Vagina (tissue), 2 donors: ENCODE data around the gene CCT4. TPM values are rescaled to one million over a fixed set of nuclear protein-coding genes. Genes with fewer than 3 reads are reported as not detected.
"Not testable (repeated sequence)": the region's sequence is repeated elsewhere in the genome, so short reads cannot be mapped to it uniquely, and the experiment has no call there.

Source experiments
- DNase-seq, 2 donors: peaks; one replicate each; pipeline ENCODE4 v3.0.0-alpha.2; 2017; ENCODE audit errors: extremely low spot score in 2 of 2
- H3K27ac ChIP-seq: fragments of 200-600 bp; sonication (generic); one replicate; pipeline ENCODE4 v1.5.1; 2019
- H3K27me3 ChIP-seq: fragments of 200-600 bp; sonication (generic); one replicate; pipeline ENCODE4 v1.5.1; 2019
- H3K36me3 ChIP-seq, 2 donors: fragments of 200-600 bp; sonication (generic); one replicate each; pipeline ENCODE4 v1.5.1; 2017 to 2019
- H3K4me1 ChIP-seq: fragments of 200-600 bp; sonication (generic); one replicate; pipeline ENCODE4 v1.5.1; 2019
- H3K4me3 ChIP-seq, 2 donors: fragments of 200-600 bp; sonication (generic); 1 replicate in 1 of 2; 2 replicates in 1 of 2; pipeline ENCODE4 v1.5.1; 2016 to 2019
- H3K9me3 ChIP-seq: fragments of 200-600 bp; sonication (generic); one replicate; pipeline ENCODE4 v1.5.1; 2019
- POLR2A ChIP-seq, 2 donors: fragments of 450-650 bp; IDR thresholded peaks; one replicate each; pipeline ENCODE4 v1.6.1; 2017; ENCODE audit warnings: antibody characterized with exemption in 2 of 2, mild to moderate bottlenecking in 2 of 2, moderate library complexity in 2 of 2
- POLR2AphosphoS5 ChIP-seq, 2 donors: sonication (generic); formaldehyde crosslinking; IDR thresholded peaks; one replicate each; pipeline ENCODE4 v1.9.0; 2017; ENCODE audit warnings: antibody characterized with exemption in 2 of 2, mild to moderate bottlenecking in 2 of 2, low read depth in 1 of 2; ENCODE audit not compliant: insufficient read depth in 1 of 2
- intact Hi-C: fragments of 100-400 bp; cut with DNase I; formaldehyde crosslinking; loops from one replicate; pipeline ENCODE4 v1.15.1; 2023
- total RNA-seq: library from RNA; depleted of rRNA; stranded (reverse); fragments of >200 nt; gene quantifications from one replicate; pipeline ENCODE4 v1.2.3, GENCODE V29; 2016
- TF ChIP-seq, protein P1 (sequence below), 3 experiments: fragments of 450-650 bp in 2 of 3; fragments of 200-600 bp in 1 of 3; sonication (generic) in 1 of 3; IDR thresholded peaks; one replicate each; pipeline ENCODE4 v1.5.1; 2017 to 2019; ENCODE audit warnings: antibody characterized with exemption in 3 of 3, mild to moderate bottlenecking in 2 of 3, moderate library complexity in 2 of 3

Gene CCT4
- total RNA-seq, 1 donor from 2014 or later, result 72.7 TPM

GRCh38 chr2:61900281-61900680, 11.8 kb upstream of the CCT4 start:
- TF ChIP-seq POLR2A (IDR thresholded peaks at IDR 0.05), result no peak
- TF ChIP-seq, protein P1, sequence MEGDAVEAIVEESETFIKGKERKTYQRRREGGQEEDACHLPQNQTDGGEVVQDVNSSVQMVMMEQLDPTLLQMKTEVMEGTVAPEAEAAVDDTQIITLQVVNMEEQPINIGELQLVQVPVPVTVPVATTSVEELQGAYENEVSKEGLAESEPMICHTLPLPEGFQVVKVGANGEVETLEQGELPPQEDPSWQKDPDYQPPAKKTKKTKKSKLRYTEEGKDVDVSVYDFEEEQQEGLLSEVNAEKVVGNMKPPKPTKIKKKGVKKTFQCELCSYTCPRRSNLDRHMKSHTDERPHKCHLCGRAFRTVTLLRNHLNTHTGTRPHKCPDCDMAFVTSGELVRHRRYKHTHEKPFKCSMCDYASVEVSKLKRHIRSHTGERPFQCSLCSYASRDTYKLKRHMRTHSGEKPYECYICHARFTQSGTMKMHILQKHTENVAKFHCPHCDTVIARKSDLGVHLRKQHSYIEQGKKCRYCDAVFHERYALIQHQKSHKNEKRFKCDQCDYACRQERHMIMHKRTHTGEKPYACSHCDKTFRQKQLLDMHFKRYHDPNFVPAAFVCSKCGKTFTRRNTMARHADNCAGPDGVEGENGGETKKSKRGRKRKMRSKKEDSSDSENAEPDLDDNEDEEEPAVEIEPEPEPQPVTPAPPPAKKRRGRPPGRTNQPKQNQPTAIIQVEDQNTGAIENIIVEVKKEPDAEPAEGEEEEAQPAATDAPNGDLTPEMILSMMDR (IDR thresholded peaks at IDR 0.05), result no peak
- no peak for TF ChIP-seq POLR2AphosphoS5 (IDR thresholded peaks at IDR 0.05; ENCODE audit: insufficient read depth in 1 of 2, low read depth in 1 of 2)
- intact Hi-C loops, result no loop called here

DNA sequence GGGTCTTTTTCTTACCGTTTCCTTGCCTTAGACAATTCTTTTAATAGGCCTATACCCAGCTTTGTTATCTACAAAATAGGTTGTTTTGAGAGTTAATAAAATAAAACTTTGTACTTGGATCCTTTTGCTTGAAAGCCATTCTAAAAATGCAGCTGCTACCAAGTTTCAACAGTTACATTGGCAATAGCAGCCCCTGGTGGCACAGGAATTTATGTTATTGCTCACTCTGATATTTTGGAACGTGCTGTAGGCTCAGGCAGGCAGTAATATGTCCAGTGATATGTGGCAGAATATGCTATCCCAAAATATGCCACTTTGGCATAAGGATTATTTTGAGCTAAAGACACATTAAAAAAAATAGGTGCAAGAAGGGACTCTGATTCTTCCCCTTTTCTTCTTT, 10.4 kb upstream of the CCT4 start:
- Histone ChIP-seq H3K9me3 (no peaks in the 10 kb centered on the region), H3K4me1 (no peaks in the 10 kb centered on the region), H3K4me3 (no peak overlapping the region), H3K36me3 (no peaks in the 10 kb centered on the region), H3K27ac (no peak overlapping the region), H3K27me3 (no peaks in the 10 kb centered on the region)
- intact Hi-C loops, result no loop called here
- no peak for DNase-seq
- TF ChIP-seq POLR2A (IDR thresholded peaks at IDR 0.05), result no peak
- TF ChIP-seq, protein P1 (IDR thresholded peaks at IDR 0.05), result no peak
- TF ChIP-seq POLR2AphosphoS5 (IDR thresholded peaks at IDR 0.05; ENCODE audit: insufficient read depth in 1 of 2, low read depth in 1 of 2), result no peak

More at GRCh38 chr2:61900281-61900680, 11.8 kb upstream of the CCT4 start:
- Histone ChIP-seq H3K4me1 (peaks cover 5% of the 10 kb centered on the region), H3K27me3 (no peaks in the 10 kb centered on the region), H3K9me3 (no peaks in the 10 kb centered on the region), H3K4me3 (no peak overlapping the region), H3K27ac (no peak overlapping the region), H3K36me3 (no peaks in the 10 kb centered on the region)
- DNase-seq, result no peak

DNA sequence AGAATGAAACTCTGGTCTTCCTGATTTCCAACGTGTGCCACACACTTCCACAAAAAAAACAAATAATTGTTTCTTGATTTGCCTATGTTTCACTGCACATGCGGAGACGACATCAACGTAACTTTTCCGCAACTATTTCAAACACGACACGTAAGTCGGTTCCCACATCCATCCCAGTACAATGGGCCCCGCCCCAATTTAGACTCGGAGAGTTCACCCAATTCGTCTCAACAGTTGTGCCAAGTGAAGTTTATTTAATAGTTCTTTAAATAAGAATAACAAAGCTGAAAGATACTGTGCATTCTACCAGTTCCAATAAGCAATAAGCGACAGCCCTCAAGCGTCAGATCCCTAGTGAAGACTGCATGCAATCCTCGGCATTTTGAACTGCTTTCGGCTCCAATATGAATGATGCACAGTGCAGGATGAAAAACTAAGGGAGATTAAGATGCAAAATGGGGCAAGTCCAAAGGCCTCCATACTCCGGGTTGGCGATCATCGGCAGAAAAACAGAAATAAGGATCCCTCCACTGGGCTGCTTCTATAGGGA, 664 bp downstream of the CCT4 start:
- peak overlapping the region; percentile 79 for H3K4me3 ChIP-seq
- intact Hi-C loops, result no loop called here
- TF ChIP-seq POLR2AphosphoS5 (IDR thresholded peaks at IDR 0.05; ENCODE audit: insufficient read depth in 1 of 2, low read depth in 1 of 2), result no peak
- TF ChIP-seq, protein P1 (IDR thresholded peaks at IDR 0.05), result no peak
- TF ChIP-seq POLR2A (IDR thresholded peaks at IDR 0.05), result no peak
- peaks cover 20% of the 10 kb centered on the region for H3K4me1 ChIP-seq
- DNase-seq, result no peak
- no peaks in the 10 kb centered on the region for H3K27me3 ChIP-seq
- peak overlapping the region; percentile 97 for H3K27ac ChIP-seq
- no peaks in the 10 kb centered on the region for H3K9me3 ChIP-seq
- H3K36me3 ChIP-seq, result peaks cover 0 to 29% of the 10 kb centered on the region in 2 donors

DNA sequence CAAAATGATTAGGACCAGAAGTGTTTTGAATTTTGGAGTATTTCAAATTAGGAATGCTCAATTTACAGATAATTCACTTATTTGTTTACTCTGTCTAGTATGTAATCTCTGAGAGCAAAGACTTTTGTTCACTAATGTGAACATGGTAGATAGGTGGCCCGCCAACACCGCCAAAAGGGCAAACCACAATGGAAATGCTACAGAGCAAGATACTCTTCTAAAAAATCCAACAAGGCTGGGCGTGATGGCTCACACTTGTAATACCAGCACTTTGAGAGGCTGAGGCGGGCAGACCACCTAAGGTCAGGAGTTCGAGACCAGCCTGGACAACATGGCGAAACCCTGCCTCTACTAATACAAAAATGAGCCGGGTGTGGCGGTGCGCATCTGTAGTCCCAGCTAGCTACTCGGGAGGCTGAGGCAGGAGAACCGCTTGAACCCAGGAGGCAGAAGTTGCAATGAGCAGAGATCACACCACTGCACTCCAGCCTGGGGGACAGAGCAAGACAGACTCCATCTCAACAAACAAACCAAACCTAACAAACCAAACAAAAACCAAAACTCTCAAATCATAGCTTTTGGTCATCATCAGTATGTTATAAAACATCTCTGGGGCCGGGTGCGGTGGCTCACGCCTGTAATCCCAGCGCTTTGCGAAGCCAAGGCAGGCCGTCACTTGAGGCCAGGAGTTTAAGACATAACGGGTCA, 2.4 kb downstream of the CCT4 start:
- intact Hi-C loops, result no loop called here
- Histone ChIP-seq H3K27ac (peak overlapping the region; percentile 2), H3K36me3 (peaks cover 0 to 46% of the 10 kb centered on the region in 2 donors), H3K9me3 (no peaks in the 10 kb centered on the region), H3K4me3 (no peak overlapping the region), H3K27me3 (no peaks in the 10 kb centered on the region), H3K4me1 (peaks cover 20% of the 10 kb centered on the region)
- TF ChIP-seq POLR2A (IDR thresholded peaks at IDR 0.05) (no peak), POLR2AphosphoS5 (IDR thresholded peaks at IDR 0.05; ENCODE audit: insufficient read depth in 1 of 2, low read depth in 1 of 2) (no peak)
- TF ChIP-seq, protein P1 (IDR thresholded peaks at IDR 0.05), result no peak
- DNase-seq, result no peak

- H3K27ac ChIP-seq, result no peak overlapping the region
- no peak for DNase-seq
- intact Hi-C loops, result no loop called here
- H3K4me3 ChIP-seq, result no peak overlapping the region
- peaks cover 0 to 78% of the 10 kb centered on the region in 2 donors for H3K36me3 ChIP-seq
- no peaks in the 10 kb centered on the region for H3K9me3 ChIP-seq
- TF ChIP-seq POLR2AphosphoS5 (IDR thresholded peaks at IDR 0.05; ENCODE audit: insufficient read depth in 1 of 2, low read depth in 1 of 2), result no peak
- no peak for TF ChIP-seq POLR2A (IDR thresholded peaks at IDR 0.05)
- TF ChIP-seq, protein P1 (IDR thresholded peaks at IDR 0.05), result no peak
- no peaks in the 10 kb centered on the region for H3K27me3 ChIP-seq
- H3K4me1 ChIP-seq, result peaks cover 20% of the 10 kb centered on the region
These were observed 5.6 kb downstream of the CCT4 start for GRCh38 chr2:61882850-61883249.

- peaks cover 0 to 92% of the 10 kb centered on the region in 2 donors for H3K36me3 ChIP-seq
- DNase-seq, H3K4me1 ChIP-seq, H3K9me3 ChIP-seq, intact Hi-C loops, H3K27ac ChIP-seq, H3K27me3 ChIP-seq, H3K4me3 ChIP-seq: not testable (repeated sequence)
These were observed 9.1 kb downstream of the CCT4 start for GRCh38 chr2:61879351-61879750.
